Renal cortical epithelial cell (primary cell): Measurements from ENCODE around the gene MIS12. TPM values are rescaled to one million over a fixed set of nuclear protein-coding genes. Genes with fewer than 3 reads are reported as not detected.

Experiments
- DNase-seq: peaks from one replicate; pipeline ENCODE4 v3.0.0-alpha.2; 2011; ENCODE audit warnings: low read depth
- total RNA-seq: library from RNA; depleted of rRNA; stranded (reverse); fragments of >200 nt; gene quantifications from 2 replicates; pipeline ENCODE4 v1.2.3, GENCODE V29; 2014

The MIS12 gene
- total RNA-seq = 19.4 and 27.2 TPM in 2 replicates

GRCh38 chr17:5486206-5487124, at the start of gene MIS12:
Gene MIS12 (plus strand): TSS chr17:5486566. CDS start chr17:5488863, 2,297 bp downstream.
- peak; percentile 96 for DNase-seq

GRCh38 chr17:5437721-5438317, 48.5 kb upstream of the MIS12 start:
- DNase-seq = peak; percentile 20

DNA sequence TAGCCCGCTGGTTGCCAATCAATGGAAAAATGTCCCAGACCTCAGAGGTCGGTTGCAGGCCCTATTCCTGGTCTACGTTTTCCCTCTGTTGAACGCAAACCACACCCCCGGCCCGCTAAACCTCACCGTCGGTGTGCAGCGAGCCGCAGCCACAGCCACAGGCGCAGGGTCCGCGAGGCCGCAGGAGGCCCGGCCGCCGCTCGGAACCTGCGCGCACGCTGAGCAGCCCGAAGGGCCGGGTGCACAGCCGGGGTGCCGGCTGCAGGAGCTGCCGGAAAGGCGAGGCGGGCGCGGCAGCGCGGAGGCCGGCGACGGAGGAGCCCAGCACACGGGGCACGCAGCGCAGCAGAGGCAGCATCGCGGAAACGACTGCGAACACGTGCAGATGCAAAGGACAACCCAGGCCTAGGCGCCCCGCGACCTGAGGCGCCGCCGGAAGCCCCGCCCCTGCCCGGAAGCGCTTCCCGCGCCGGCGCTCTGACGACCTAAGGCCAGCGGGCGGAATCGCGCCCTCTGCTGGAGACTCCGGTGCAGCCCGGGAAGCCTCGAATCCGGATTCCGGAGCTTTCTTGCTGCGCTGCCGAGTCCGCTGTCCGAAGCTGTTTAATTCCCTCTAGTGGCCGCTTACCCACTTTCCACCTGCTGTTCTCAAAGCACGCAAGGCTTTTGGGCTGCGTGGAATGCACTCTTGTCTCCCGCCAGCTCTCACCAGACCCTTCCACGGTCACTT, 47.5 kb upstream of the MIS12 start, which contains the start of gene C1QBP:
Gene C1QBP (minus strand): TSS at position 440 of the 730 bp plus-strand sequence. CDS start 82 bp downstream, at position 358.
- DNase-seq = peak; percentile 83

GRCh38 chr17:5439446-5439764, 47.0 kb upstream of the MIS12 start:
- DNase-seq = no peak

- DNase-seq = no peak
These were observed 42.6 kb upstream of the MIS12 start for GRCh38 chr17:5443728-5444127.

DNA sequence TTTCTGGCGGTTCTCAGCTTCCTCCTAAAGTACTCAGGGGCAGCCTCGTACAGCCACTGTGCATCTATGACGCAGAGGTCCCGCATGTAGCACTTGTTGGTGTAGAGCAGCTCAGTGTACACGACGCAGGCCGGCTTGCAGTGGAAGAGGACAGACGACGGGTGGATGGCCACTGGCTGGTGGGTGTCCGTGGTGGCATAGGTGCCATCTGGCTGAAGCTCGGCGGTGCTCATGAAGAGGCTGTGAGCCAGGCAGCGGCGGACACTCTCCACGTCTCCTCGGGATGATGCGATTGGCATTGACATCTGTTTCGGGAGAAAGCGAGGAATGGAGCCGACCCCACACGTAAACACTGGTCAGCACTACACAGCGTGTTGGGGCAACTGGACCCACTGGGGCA, 42.2 kb upstream of the MIS12 start:
- DNase-seq = no peak

DNA sequence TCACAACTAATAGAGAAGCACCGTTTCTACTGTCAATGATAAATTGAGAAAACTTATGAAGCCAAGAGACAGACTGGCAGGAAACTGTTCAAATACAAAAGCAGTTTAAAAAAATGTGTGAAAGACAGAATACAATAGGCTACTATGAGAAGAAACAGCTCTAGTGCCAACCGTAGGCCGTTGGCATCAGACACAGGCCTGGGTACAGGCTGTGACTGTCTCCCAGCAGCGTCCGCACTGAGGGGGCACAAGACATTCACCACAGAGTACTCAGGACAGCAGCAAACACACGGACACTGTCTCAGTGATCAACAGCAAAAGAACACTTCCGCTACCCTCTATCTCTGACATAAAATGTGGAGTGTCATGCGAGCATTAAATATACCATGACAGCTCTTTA, 39.6 kb upstream of the MIS12 start:
- no peak for DNase-seq

- DNase-seq = no peak
These were observed 21.5 kb upstream of the MIS12 start for GRCh38 chr17:5464717-5465507.

GRCh38 chr17:5466295-5466694, 20.1 kb upstream of the MIS12 start:
- DNase-seq = no peak

DNA sequence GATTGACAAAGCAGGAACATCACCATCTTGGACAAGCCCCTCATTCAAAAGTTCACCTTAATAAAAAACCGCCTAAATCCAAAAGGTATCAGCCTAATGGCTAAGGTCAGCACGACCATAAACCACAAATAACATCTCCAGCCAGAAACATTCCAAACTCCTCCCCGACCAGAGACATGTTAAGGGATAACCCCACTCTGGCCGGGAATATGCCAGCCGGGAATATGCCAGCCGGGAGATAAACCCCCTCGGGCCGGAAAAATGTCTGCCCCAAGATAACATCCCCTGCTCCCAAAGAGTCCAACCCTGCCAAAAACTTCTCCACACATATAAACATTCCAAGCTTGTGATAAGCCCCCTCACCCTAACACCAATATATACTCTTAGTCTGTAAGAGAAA, 18.9 kb upstream of the MIS12 start:
- DNase-seq = no peak

- DNase-seq = no peak
These were observed 18.3 kb upstream of the MIS12 start for GRCh38 chr17:5468075-5468473.

GRCh38 chr17:5472511-5472910, 13.9 kb upstream of the MIS12 start:
- DNase-seq = no peak

- no peak for DNase-seq
These were observed 12.5 kb upstream of the MIS12 start for GRCh38 chr17:5473906-5474305.

- no peak for DNase-seq
These were observed 7.4 kb upstream of the MIS12 start for GRCh38 chr17:5478992-5479391.

- DNase-seq = no peak
These were observed 5.4 kb upstream of the MIS12 start for GRCh38 chr17:5480962-5481361.

DNA sequence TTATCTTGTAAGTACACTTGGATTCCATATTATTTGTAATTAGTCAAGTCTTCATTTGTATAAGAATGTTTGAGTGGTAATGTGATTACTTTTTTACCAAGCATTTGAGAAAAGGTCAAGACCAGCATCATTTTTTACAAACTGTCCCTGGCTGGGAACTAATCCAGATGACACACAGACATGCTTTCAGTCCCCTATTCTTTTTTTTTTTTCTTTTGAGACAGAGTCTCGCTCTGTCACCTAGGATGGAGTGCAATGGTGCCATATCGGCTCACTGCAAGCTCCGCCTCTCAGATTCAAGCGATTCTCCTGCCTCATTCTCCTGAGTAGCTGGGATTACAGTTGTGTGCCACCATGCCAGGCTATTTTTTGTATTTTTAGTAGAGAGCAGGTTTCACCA, 4.9 kb upstream of the MIS12 start:
- no peak for DNase-seq

DNA sequence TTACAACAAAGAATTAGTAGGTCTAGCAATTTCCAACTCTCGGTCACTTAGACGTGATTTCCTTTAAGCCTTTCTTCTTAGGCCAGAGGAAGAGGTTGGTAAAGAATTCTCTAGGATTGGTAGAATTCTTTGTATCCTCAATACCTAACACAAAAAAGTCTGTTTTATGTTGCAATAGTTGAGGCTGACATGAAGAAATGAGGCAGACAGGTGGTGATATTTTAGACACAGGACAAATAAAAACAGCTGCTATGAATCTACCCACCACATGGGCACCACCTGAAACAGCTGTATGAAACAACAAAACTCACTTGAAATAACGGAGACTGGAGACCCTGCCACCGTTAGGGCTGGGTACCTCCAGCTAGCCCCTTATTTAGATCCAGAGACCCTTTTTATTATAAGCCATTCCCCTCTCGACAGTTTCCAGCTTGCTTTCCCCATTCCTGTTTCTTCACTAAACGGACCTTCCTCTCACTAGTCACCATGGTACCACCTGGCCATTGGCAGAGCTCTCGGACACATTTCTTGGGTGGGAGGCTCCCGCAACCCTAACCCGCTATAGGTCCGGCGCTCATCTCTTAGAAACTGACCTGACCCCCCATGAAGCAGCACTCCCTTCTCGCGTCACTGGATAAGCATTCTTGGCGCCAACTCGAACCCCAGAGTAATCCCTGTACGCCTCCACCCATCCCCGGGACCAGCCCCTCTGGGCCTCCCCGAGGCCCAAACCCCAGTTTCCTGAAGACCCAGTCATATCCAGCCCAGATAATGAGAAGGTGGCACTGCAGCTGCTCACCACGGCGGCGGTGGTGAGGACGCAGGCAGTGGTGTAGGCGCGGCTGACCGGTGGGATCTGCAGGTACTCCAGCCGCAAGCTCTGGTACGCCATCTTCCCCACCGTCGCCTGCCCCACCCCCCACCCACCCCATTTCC, 828 bp upstream of the MIS12 start, which contains the start of gene DERL2:
Gene DERL2 (minus strand): TSS at position 909 of the 936 bp plus-strand sequence. CDS start 17 bp downstream, at position 892.
- DNase-seq = peak; percentile 22

DNA sequence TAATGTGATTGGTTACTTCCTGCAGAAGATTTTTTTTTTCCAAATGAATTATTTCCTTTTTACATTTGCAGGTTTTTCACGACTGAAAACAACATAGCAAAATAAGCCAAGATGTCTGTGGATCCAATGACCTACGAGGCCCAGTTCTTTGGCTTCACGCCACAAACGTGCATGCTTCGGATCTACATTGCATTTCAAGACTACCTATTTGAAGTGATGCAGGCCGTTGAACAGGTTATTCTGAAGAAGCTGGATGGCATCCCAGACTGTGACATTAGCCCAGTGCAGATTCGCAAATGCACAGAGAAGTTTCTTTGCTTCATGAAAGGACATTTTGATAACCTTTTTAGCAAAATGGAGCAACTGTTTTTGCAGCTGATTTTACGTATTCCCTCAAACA, 2.4 kb downstream of the MIS12 start:
- no peak for DNase-seq

- no peak for DNase-seq
These were observed 6.6 kb downstream of the MIS12 start for GRCh38 chr17:5492970-5493369.

DNA sequence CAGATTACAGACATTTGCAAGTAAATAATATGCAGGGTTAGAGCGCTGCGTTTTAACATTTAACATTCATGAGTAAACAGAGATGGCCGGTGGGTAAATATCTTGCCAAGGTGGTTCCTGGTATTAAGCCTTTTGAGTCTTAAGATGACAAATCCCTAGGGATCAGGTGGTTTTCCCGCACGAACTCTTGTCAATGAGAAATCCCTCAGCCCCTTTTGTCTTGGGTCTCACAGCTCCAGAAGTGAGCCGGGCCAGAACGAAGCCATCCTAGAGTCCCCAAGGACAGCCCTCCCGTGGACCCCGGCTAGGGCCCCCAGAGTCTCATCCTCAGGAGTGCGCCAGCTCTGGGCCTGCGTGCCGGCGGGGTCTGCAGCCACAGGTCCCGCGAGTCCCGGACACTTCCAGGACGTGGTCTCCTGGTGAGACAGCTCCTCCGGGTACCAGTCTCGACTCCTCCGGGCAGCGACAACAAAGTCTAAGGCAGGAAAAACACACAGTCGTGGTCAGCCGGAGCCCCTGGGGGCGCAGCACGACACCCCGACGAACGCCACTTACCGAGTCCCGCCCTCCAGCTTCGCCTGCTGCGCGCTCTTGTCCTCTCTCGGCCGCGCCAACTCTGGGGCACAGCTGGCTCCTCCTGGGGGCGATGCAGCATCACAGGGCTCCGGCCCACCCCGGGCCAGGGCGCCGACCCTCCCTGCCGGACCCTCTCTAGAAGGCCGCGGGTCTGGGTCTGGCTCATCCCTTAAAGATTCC, 13.3 kb downstream of the MIS12 start:
- no peak for DNase-seq
